Colon (tissue), 2 donors: ENCODE results near the gene TIPIN.
"Not testable (repeated sequence)": the region's sequence is repeated elsewhere in the genome, so short reads cannot be mapped to it uniquely, and the experiment has no call there.

Experiments used
- FAIRE-seq: peaks from 2 replicates; lab custom pipeline; 2012; peaks lifted over from hg19 to GRCh38; lab: Jason Lieb, UNC
- donor health status: control.
- donor health status: control.

The TIPIN gene, protein sequence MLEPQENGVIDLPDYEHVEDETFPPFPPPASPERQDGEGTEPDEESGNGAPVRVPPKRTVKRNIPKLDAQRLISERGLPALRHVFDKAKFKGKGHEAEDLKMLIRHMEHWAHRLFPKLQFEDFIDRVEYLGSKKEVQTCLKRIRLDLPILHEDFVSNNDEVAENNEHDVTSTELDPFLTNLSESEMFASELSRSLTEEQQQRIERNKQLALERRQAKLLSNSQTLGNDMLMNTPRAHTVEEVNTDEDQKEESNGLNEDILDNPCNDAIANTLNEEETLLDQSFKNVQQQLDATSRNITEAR

DNA sequence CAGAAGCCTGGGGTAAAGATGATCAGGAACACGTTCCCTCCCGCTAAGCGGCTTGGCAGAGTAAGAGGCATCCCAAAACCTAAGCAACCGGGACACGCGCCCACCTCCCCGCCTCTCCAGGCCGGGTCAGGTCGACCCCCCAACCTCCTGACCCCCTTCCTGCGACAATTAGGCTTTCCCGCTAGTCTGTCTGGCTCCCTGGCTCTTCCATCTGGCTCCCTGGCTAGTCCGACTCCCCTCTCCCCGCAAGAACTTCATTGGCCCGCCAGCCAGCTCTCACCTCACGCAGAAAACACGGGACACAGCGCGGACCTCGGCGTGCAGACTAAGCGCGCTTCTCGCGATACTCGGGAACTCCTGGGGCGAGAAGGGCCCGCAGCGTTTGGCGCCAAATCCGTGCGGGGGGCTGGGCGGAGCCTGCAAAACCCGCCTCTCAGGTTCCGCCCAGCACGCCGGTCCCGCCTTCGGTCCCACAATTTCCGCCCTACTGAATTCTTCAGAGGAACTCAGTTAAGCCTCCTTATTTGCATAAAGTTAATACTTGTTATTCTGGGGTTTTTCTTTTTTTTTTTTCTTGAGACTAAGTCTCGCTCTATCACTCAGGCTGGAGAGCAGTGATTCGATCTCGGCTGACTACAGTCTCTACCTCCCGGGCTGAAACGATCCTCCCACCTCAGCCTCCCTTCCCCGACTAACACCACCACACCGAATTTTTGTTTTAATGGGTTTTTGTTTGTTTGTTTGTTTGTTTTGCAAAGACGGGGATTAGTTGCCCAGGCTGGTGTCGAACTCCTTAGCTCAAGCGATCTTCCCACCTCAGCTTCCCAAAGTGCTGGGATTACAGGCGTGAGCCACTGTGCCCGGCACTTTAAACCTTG, at the start of gene TIPIN:
TIPIN (minus strand) TSS at position 327 of the 878 bp plus-strand sequence. CDS start 3,738 bp downstream, outside the sequence.
- no peak for FAIRE-seq

DNA sequence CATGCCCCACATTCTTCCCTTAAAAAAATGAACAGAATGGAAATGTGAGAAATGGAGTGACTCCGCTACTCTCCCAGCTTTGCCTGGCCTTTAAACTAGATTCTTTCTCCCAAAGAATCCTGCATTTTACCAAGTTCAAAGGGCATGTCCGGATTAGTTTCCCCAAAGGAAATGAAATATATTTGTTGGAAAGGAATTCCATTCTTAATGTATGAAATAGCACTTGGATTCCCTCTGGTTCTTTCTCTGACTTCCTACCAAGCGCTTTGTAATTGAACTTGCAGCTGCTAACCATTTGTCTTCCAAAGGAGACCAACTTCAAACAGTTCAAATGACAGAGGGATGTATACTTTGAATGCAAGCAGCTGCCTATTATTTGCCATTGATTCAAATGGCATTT, 49.1 kb upstream of the TIPIN start:
- FAIRE-seq: no peak

DNA sequence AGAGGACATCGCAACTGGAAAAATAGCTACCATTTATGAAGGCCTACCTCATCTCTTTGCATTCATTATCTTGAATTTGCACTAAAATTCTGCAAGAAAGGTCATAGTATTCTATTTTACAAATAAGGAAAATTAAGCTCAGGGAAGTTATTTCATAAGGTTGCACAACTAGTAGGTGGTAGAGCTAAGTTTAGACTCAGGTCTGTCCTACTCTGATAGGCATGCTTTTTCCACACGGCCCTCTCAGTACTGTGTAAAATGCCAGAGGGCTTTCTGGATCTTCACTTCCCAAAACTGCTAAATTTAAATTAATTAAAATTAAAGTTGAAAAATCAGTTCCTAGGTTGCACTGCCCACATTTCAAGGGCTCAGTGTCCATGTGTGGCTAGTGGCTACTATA, 48.5 kb upstream of the TIPIN start:
- no peak for FAIRE-seq

DNA sequence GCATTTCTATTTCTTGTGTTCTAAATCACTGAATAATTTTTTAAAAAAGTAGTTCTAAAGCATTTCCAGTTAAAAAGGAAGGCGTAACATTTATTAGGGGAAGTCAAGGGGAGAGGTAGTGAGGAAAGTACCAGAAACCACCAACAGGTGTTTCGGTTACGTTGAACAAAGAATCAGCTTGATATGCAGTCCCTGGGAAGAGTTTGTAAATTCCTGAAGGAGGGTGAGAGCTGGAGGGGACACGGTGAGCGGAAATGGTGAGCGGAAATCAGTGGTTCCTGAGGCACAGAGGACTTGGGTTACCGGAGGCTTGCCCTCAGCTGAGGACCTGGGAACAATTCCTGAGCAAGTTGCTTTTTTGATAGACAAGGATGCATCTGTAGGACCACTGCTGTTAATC, 48.0 kb upstream of the TIPIN start:
- no peak for FAIRE-seq

DNA sequence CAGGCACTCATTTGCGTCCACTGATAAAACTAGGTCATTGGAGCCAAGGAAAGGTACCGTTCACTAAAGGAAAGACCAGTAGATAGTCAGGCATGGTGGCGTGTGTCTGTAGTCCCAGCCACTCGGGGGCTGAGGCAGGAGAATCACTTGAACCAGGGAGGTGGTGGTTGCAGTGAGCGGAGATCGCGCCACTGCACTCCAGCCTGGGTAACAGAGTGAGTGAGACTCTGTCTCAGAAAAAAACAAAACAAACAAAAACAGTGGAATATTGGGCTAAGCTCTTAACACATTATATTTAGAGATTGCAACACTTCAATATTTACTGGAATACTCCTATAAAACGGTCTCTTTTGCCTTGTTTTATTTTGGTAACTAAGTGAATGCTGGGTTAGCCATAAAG, 47.6 kb upstream of the TIPIN start:
- no peak for FAIRE-seq

DNA sequence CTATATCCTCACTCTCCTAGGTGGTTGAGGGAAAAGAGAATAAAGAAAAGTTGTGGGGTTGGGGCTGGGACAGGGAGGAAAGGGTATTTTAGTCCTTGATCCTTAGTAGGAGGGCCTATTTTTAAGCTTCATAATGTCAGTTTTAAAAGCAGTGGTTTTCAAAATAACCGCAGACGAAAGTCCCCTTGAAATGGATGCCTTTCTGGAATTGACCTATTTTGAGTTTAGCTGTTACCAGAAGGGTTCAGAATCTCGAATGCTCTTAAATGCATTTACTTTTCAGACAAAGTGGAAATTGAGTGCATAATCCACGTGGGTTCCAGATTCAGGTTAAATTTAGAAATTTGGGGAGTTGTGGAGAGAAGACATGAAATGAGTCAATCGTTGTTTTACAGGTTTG, 46.8 kb upstream of the TIPIN start:
- no peak for FAIRE-seq

DNA sequence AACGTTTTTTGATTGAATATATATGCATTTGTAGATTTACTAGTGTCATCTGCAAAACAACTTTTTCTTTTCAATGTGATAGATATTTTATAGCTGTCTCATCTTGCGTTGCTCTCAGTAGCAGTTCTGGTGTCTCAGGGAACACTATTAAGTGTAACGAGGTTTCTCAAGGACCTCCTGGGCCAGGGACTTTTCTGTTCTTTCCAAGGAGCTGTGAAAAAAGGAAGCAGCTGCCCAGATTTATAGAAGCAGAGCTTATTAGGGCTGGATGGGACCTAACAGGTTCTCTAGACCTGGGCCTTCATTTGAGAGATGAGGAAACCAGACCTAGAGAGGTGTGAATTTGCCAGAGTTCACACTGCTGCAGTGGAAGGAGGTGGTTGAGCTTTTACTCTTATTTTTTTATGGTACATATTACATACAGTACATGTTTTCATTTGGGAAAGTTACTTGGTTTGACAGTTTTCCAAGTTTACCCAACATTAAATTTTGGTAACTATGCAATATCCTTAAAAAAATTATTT, 46.3 kb upstream of the TIPIN start:
- FAIRE-seq: no peak

DNA sequence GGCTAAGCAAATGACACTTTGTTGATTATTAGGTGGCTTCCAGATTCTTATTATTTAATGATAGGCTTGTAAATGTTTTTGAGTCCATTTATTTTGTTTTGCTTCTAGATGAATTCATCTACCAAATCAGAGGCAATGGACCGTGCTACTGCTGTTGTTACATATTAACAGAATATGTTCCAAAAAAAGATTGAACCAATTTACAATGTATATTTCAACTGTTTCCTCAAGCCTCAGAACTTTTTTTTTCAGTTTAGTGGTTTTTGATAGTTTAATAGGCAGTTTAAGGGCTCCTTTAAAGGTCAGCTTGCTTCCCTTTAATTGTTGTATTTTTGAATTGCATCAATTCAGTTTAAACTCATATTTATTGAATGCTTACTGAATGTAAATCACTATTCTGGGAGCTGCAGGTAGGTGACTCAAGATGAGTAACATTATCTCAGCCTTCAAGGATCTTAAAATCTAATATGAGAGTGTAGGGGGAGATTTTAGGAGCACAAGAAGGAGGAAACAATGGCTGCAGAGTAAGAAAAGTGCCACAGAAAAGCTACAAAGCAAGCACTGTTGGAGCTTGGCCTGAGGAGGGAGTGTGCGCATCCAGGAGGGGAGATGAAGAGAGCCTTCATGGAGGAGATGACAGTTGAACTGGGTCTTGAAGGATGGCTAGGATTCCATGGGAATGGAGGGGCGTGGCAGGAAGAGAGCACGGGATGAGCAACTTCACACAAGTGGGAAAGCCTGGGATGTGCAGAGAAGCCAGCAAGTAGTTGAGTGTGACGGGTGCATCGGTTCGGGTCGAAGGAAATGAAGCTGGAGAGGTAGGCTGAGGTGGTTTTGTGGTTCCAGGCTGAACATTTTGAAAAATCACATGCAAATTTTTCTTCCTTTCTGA, 44.9 kb upstream of the TIPIN start:
- FAIRE-seq: no peak

DNA sequence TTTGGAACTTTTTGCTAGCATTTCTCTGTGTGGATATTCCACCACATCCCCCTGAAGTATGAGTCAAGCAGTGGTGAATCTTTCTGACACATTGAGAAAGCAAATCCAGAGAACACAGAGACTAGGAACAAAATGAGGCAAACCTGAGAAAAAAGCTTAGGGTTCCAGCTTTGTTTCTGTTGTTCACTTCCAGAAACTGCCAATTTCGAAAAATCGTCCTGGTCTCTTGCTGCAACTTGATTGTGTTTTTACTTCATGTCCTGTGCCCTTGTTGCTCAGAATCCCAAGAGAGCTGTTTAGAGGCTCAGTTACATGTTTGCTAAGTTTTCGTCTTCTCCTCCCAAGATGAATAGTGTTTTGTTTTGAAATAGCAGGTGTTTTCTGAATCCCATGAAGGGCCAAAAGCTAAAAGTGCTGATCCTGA, 43.9 kb upstream of the TIPIN start:
- no peak for FAIRE-seq

DNA sequence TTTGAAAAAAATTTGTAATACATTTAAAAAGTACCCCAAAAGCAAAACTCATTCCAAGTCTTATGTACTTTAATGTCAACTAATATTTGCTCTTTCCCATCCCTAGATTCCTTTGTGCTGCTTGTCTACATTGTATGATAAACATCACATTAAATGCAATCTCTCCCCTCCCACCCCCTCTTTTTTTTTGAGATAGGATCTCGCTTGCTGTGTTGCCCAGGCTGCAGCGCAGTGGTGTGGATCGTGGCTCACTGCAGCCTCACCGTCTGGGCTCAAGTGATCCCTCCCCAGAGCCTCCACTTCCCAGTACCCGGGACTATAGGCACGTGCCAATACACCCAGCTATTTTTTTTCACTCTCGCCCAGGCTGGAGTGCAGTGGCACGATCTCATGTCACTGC, 42.8 kb upstream of the TIPIN start:
- no peak for FAIRE-seq

DNA sequence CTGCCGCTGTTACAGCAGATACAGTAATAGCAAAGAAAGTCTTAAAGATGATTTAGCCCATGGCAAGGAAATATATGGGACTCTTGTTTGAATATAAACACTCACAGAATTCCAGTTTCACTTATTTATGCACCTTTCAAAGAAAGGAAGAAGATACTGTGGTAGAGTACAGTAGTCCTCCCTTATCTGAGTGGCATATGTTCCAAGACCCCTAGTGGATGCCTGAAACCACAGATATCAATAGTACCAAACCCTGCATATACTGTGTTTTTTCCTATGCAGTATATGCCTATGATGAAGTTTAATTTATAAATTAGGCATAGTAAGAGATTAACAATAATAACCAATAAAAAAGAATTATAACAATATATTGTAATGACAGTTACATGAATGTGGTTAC, 38.4 kb upstream of the TIPIN start:
- FAIRE-seq: no peak

DNA sequence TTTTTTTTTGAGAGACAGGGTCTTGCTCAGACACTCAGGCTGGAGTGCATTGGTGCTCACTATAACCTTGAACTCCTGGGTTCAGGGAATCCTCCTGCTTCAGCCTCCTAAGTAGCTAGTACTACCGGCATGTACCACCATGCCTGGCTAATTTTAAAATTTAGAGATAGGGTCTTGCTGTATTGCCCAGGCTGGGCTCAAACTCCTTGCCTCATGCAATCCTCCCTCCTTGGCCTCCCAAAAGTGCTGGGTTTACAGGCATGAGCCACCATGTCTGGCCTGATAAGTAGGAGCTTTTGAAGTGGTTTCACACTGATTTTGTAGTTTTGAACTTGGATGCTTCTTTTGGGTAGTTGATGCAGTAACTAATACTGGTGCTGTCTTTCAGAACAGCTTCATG, 38.0 kb upstream of the TIPIN start:
- no peak for FAIRE-seq

DNA sequence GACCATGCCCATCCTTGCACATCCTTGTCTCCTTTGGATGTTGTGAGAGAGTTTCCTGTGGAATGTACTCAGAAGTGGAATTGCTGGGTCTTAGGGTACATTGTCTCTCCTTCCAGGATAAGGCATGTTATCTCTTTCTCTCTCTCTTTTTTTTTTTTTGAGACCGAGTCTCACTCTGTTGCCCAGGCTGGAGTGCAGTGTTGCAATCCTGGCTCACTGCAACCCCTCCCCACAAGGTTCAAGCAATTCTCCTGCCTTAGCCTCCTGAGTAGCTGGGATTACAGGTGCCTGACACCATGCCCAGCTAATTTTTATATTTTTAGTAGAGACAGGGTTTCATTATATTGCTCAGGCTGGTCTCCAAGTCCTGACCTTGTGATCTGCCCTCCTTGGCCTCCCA, 36.6 kb upstream of the TIPIN start:
- FAIRE-seq: not testable (repeated sequence)

DNA sequence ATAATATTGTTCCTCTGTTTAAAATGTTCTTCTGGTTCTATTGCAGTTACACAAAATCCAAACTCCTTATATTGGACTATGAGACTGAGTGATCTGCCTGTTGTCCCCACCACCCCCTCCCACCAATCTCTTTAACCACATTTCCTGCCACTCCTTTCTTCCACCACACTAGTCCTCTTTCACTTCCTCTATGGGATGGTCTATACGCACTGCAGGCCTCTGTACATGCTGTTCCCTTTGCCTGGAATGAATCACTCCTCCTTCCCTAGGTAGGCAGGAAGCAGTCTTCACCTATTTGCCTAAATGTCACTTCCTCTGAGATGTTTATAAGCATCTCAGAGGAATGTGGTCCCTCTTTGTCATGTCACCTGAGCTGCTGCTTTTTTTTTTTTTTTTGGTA, 34.2 kb upstream of the TIPIN start:
- FAIRE-seq: no peak

DNA sequence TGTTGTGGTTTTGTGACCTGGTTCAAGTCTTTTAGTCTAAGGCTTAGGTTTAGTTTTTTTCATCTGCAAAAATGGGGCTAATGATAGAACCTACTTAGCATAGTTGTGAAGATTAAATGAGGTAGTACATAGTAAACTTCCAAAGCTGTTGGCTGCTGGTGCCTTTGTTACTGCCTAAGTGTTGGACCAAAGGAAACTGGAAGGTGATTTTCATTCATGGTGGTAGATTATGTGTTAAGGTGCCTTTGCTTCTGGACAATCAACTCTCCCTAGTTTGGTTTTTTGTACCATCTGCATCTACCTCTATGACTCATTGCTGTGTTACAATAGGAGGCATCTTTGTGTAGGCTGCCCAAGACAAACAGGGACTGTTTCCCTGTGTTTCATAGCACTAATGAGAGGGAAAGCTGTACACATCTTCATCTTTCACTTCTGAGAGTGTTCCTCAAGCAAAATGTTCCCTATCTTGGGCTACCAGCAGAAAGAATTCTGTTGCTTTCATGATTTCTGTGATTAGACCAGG, 33.4 kb upstream of the TIPIN start:
- FAIRE-seq: no peak

DNA sequence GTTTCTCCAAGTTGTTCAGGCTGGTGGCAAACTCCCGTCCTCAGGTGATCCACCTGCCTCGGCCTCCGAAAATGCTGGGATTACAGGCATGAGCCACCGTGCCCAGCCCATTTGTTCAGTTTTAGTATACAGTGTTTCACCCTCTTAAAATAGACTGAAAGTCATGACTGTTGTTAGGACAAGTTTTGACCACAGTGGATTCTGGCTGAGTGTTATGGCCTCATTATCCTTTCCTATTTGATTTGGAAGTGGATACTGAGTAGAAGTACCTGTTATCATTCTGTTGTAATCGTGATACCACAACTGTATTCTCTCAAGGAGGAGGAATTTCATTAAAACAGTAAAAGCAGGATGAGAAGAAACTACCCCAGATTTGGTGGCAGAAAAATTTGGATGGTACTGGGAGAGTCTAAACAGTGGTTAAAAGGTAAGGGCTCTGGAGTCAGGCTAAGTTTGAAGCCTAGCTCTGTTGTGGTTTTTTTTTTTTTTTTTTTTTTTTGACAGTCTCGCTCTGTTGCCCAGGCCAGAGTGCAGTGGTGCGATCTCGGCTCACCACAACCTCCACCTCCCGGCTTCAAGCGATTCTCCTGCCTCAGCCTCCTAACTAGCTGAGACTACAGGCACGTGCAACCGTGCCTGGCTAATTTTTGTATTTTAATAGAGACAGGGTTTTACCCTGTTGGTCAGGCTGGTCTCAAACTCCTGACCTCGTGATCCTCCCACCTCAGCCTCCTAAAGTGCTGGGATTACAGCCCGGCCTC, 32.8 kb upstream of the TIPIN start:
- FAIRE-seq: no peak

DNA sequence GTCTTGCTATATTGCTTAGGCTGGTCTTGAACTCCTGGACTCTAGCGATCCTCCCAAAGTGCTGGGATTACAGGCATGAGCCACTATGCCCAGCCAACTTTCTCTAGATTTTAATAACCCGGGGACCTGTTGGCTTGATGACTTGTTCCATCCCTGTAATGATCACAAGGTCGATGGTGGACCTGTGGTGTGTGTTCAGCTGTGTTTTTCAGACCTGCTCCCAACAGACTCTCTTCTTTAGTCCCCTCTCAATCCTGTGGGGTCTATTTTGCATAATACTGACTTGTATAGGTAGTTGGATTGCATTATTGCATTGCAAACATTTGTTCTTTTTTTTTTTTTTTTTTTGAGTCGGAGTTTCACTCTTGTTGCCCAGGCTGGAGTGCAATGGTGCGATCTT, 32.1 kb upstream of the TIPIN start:
- FAIRE-seq: no peak

DNA sequence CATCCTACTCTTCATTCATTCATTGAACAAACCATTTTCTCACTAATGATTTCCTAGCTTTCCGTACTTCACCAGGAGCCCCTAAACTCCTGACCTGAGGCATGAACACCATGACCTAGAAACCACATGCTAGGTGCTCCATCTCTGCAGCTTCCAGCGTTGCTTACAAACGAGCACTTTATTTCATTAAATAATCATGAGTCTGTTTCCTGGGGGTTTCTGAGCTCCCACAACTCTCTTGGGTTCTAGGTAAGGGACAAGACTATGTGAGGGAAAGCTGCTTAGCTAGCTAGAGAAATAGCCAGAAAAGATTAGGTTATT, 31.5 kb upstream of the TIPIN start:
- FAIRE-seq: no peak

DNA sequence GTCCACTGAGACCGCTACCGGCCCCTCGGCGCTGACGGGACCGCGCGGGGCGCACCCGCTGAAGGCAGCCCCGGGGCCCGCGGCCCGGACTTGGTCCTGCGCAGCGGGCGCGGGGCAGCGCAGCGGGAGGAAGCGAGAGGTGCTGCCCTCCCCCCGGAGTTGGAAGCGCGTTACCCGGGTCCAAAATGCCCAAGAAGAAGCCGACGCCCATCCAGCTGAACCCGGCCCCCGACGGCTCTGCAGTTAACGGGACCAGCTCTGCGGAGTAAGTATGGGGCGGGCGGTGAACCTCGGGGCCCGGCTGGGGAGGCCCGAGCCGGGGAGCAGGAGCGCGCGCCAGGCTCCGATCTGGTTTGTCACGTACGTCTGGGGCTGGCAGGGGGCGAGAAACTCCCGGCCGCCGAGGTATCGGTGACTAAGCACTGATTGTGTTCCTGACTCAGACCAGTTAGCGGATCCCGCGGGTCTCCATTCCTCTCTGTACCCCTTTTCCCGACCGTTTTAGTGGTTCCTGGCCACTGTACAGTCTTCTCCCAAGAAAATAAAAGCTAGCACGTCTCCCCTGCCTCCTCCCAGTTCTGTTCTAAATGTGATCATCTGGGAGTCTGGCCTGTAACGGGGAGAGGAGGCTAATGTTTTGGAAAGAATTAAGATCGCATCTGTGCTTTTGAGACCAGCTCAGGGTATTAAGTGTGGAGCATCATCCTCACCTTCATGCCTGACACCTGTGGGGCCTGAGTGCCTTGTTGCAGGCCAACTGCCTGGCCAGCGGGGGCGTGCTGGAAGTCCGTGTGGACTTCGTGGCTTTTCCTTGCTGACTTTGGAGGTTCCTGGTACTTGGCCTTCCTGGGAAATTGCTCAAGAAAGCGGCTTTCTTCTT, 30.9 kb upstream of the TIPIN start:
- FAIRE-seq: no peak
